K562 (cell line): ENCODE measurements around the gene STRN3.

Experiments used
- CTCF ChIP-seq, 3 experiments: IDR thresholded peaks in 2 of 3; conservative IDR thresholded peaks in 1 of 3; 2 replicates each; pipeline ENCODE4 v1.5.1; 2011 to 2012; ENCODE audit warnings: low read length in 3 of 3, mild to moderate bottlenecking in 3 of 3, control low read depth in 2 of 3, improper control_type of control experiment in 1 of 3, inconsistent platforms in 1 of 3, low read depth in 1 of 3, mixed read lengths in 1 of 3, moderate library complexity in 1 of 3; ENCODE audit not compliant: insufficient read depth in 2 of 3
- EP300 ChIP-seq: IDR thresholded peaks from 2 replicates; pipeline ENCODE4 v1.6.1; 2012; ENCODE audit warnings: low read length, improper control_type of control experiment
- MAZ ChIP-seq, 2 experiments: fragments of 450-650 bp in 1 of 2; sonication (generic) in 1 of 2; formaldehyde crosslinking; IDR thresholded peaks in 1 of 2; conservative IDR thresholded peaks in 1 of 2; 2 replicates each; pipeline versions ENCODE4 v1.4.0 to v1.5.0; 2020; ENCODE audit warnings: mild to moderate bottlenecking in 1 of 2, missing genetic modification reagents in 1 of 2
- MXI1 ChIP-seq: IDR thresholded peaks from 2 replicates; pipeline ENCODE4 v1.6.1; 2011; ENCODE audit warnings: low read depth, mild to moderate bottlenecking, improper control_type of control experiment, low read length
- NFE2L1 ChIP-seq: fragments of 450-650 bp; IDR thresholded peaks from 2 replicates; pipeline ENCODE4 v1.6.1; 2016; ENCODE audit warnings: missing genetic modification characterization, low read depth, mild to moderate bottlenecking, missing compliant biosample characterization, moderate library complexity, borderline replicate concordance
- PCBP1 ChIP-seq: fragments of 200-400 bp; formaldehyde crosslinking; IDR thresholded peaks from 2 replicates; pipeline ENCODE4 v1.6.1; 2018; ENCODE audit warnings: mild to moderate bottlenecking, low read depth, low read length; ENCODE audit not compliant: poor library complexity, severe bottlenecking
- POLR2A ChIP-seq: fragments of 450-650 bp; conservative IDR thresholded peaks from 2 replicates; pipeline ENCODE4 v1.6.1; 2016
- RFX5 ChIP-seq: IDR thresholded peaks from 2 replicates; pipeline ENCODE4 v1.6.1; 2011; ENCODE audit warnings: low read depth, mild to moderate bottlenecking, improper control_type of control experiment, low read length
- TCF7L2 ChIP-seq: fragments of 150-350 bp; IDR thresholded peaks from 2 replicates; pipeline ENCODE4 v1.6.1; 2016; ENCODE audit warnings: low read depth, mild to moderate bottlenecking, low read length, moderate library complexity
- ZFP36 ChIP-seq: fragments of 150-350 bp; IDR thresholded peaks from 2 replicates; pipeline ENCODE4 v1.6.1; 2018; ENCODE audit warnings: low read length, low read depth; ENCODE audit not compliant: partially characterized antibody
- ZNF232 ChIP-seq: sonication (generic); formaldehyde crosslinking; IDR thresholded peaks from 2 replicates; pipeline ENCODE4 v1.8.0; 2022; ENCODE audit warnings: mild to moderate bottlenecking, missing genetic modification reagents
- ZNF830 ChIP-seq: fragments of 250-450 bp; sonication (Bioruptor Pico); IDR thresholded peaks from 2 replicates; pipeline ENCODE4 v1.5.0; 2021; ENCODE audit warnings: mild to moderate bottlenecking

GRCh38 chr14:30988509-30988908 lies 37.7 kb downstream of the STRN3 start:
- TF ChIP-seq ZNF232 (CRISPR knock-in tag), result no peak
- no peak for TF ChIP-seq RFX5
- TF ChIP-seq EP300, result no peak
- TF ChIP-seq PCBP1, result no peak
- TF ChIP-seq ZFP36, result no peak
- TF ChIP-seq MAZ (CRISPR knock-in tag; conservative IDR thresholded peaks at IDR 0.05 in 1 of 2, IDR thresholded peaks at IDR 0.05 in 1 of 2), result no peak
- TF ChIP-seq NFE2L1 (tag), result no peak
- no peak for TF ChIP-seq POLR2A
- no peak for TF ChIP-seq CTCF (IDR thresholded peaks at IDR 0.05 in 2 of 3, conservative IDR thresholded peaks at IDR 0.05 in 1 of 3; ENCODE audit: insufficient read depth in 2 of 3, low read depth in 1 of 3, low read length in 3 of 3)
- no peak for TF ChIP-seq MXI1
- no peak for TF ChIP-seq ZNF830
- no peak for TF ChIP-seq TCF7L2
